Tibial nerve (tissue), 4 donors: ENCODE data around the gene PRCP. TPM values are rescaled to one million over a fixed set of nuclear protein-coding genes. Genes with fewer than 3 reads are reported as not detected.
A peak's percentile ranks its signal among the peaks of the same experiment; 100 is the strongest.

Experiments used
- DNase-seq, 2 donors: peaks; one replicate each; pipeline ENCODE4 v3.0.0-alpha.2; 2019; ENCODE audit warnings: low spot score in 2 of 2
- H3K27ac ChIP-seq, 4 donors: fragments of 200-600 bp; sonication (generic) in 3 of 4; one replicate each; pipeline ENCODE4 v1.5.1; 2017 to 2019; ENCODE audit warnings: mild to moderate bottlenecking in 1 of 4
- H3K27me3 ChIP-seq, 2 donors: fragments of 200-600 bp; sonication (generic) in 1 of 2; one replicate each; pipeline versions ENCODE4 v1.5.1 to v1.6.0; 2017 to 2019
- H3K36me3 ChIP-seq, 3 donors: fragments of 200-600 bp; sonication (generic); one replicate each; pipeline ENCODE4 v1.5.1; 2018 to 2019
- H3K4me1 ChIP-seq, 4 donors: fragments of 200-600 bp; sonication (generic) in 3 of 4; one replicate each; pipeline ENCODE4 v1.5.1; 2017 to 2019
- H3K4me3 ChIP-seq, 4 donors: fragments of 200-600 bp; sonication (generic) in 3 of 4; one replicate each; pipeline ENCODE4 v1.5.1; 2017 to 2019; ENCODE audit warnings: mild to moderate bottlenecking in 1 of 4, moderate library complexity in 1 of 4
- H3K9me3 ChIP-seq, 4 donors: fragments of 200-600 bp; sonication (generic) in 3 of 4; one replicate each; pipeline ENCODE4 v1.5.1; 2017 to 2019
- CTCF ChIP-seq, 5 experiments: fragments of 200-600 bp in 3 of 5; fragments of 450-650 bp in 2 of 5; sonication (generic) in 3 of 5; IDR thresholded peaks; one replicate each; pipeline ENCODE4 v1.5.1; 2016 to 2019; ENCODE audit warnings: antibody characterized with exemption in 5 of 5, mild to moderate bottlenecking in 3 of 5, moderate library complexity in 2 of 5
- EP300 ChIP-seq, 2 donors: sonication (generic); formaldehyde crosslinking; IDR thresholded peaks; one replicate each; pipeline ENCODE4 v1.6.1; 2017; ENCODE audit warnings: antibody characterized with exemption in 2 of 2, mild to moderate bottlenecking in 1 of 2
- POLR2A ChIP-seq, 2 donors: fragments of 450-650 bp; IDR thresholded peaks; one replicate each; pipeline ENCODE4 v1.6.1; 2017; ENCODE audit warnings: antibody characterized with exemption in 2 of 2, mild to moderate bottlenecking in 2 of 2, moderate library complexity in 2 of 2
- WGBS, 2 donors: methylation state at CpG; one replicate each; pipeline ENCODE4 v1.1.5; 2018; 5-methylcytosine and 5-hydroxymethylcytosine counted together
- total RNA-seq, 4 donors: library from RNA; depleted of rRNA; stranded (reverse); fragments of >200 nt; gene quantifications; one replicate each; pipeline ENCODE4 v1.1.0, GENCODE V29; 2016

PRCP gene
- total RNA-seq, 4 donors from 2014 or later = 39.6 to 58.6 (median 45.8) TPM

DNA sequence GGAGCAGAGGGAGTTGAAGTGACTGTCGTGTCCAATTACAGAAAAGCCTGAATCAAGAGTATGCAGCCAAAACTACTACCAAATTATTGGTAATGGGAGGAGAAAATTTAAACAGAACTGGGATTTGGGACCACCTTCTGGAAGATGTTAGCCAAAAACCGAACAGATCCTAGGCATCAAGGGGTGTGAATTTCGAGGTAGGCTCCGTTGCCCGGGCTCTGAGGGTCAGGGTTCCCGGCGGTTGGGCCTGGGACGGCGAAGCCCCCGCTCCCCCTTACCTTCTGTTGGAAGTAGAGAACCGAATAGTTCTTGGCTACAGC lies 313 bp downstream of the PRCP start:
- 0 to 1% methylated on average over 11 of the region's 11 CpGs for WGBS, 2 donors
- peak overlapping the region; percentile 66 to 83 (median 74) for H3K4me3 ChIP-seq
- no peaks in the 10 kb centered on the region for H3K27me3 ChIP-seq
- DNase-seq = no peak
- no peak for TF ChIP-seq EP300 (IDR thresholded peaks at IDR 0.05)
- TF ChIP-seq POLR2A (IDR thresholded peaks at IDR 0.05) = no peak
- no peak for TF ChIP-seq CTCF (IDR thresholded peaks at IDR 0.05)
- peaks cover 0 to 38% (median 14%) of the 10 kb centered on the region in 4 donors for H3K4me1 ChIP-seq
- H3K27ac ChIP-seq = peak overlapping the region; percentile 93 to 97 (median 95)
- H3K36me3 ChIP-seq = no peaks in the 10 kb centered on the region
- H3K9me3 ChIP-seq = no peaks in the 10 kb centered on the region

GRCh38 chr11:82899186-82899820 lies 927 bp downstream of the PRCP start:
- Histone ChIP-seq H3K27ac (peak overlapping the region; percentile 93 to 97 (median 95)), H3K9me3 (no peaks in the 10 kb centered on the region), H3K4me1 (peaks cover 0 to 42% (median 14%) of the 10 kb centered on the region in 4 donors), H3K27me3 (no peaks in the 10 kb centered on the region), H3K4me3 (peak overlapping the region; percentile 66 to 83 (median 74)), H3K36me3 (no peaks in the 10 kb centered on the region)
- TF ChIP-seq CTCF (IDR thresholded peaks at IDR 0.05) = no peak
- TF ChIP-seq POLR2A (IDR thresholded peaks at IDR 0.05) = no peak
- no peak for TF ChIP-seq EP300 (IDR thresholded peaks at IDR 0.05)
- WGBS, 2 donors = 24 to 34% methylated on average over 3 of the region's 3 CpGs
- no peak for DNase-seq

GRCh38 chr11:82898241-82898640 lies 2.0 kb downstream of the PRCP start:
- no peaks in the 10 kb centered on the region for H3K36me3 ChIP-seq
- peak overlapping the region in 1 of 4 donors; percentile 66 for H3K4me3 ChIP-seq
- no peaks in the 10 kb centered on the region for H3K27me3 ChIP-seq
- TF ChIP-seq CTCF (IDR thresholded peaks at IDR 0.05) = no peak
- no peak for TF ChIP-seq EP300 (IDR thresholded peaks at IDR 0.05)
- TF ChIP-seq POLR2A (IDR thresholded peaks at IDR 0.05) = no peak
- DNase-seq = no peak
- no peaks in the 10 kb centered on the region for H3K9me3 ChIP-seq
- peaks cover 0 to 43% (median 14%) of the 10 kb centered on the region in 4 donors for H3K4me1 ChIP-seq
- H3K27ac ChIP-seq = peak overlapping the region in 1 of 4 donors; percentile 97
- 22% methylated on average over 1 of the region's 1 CpG for WGBS, 2 donors

- TF ChIP-seq POLR2A (IDR thresholded peaks at IDR 0.05) (no peak), CTCF (IDR thresholded peaks at IDR 0.05) (no peak), EP300 (IDR thresholded peaks at IDR 0.05) (no peak)
- WGBS, 2 donors = 95 to 97% methylated on average over 6 of the region's 6 CpGs
- Histone ChIP-seq H3K36me3 (no peaks in the 10 kb centered on the region), H3K27me3 (no peaks in the 10 kb centered on the region), H3K27ac (no peak overlapping the region), H3K4me1 (peaks cover 0 to 34% (median 14%) of the 10 kb centered on the region in 4 donors), H3K9me3 (no peaks in the 10 kb centered on the region), H3K4me3 (no peak overlapping the region)
- no peak for DNase-seq
Observed at GRCh38 chr11:82896183-82896582, 4.0 kb downstream of the PRCP start.

- H3K9me3 ChIP-seq = no peaks in the 10 kb centered on the region
- TF ChIP-seq CTCF (IDR thresholded peaks at IDR 0.05) = no peak
- TF ChIP-seq POLR2A (IDR thresholded peaks at IDR 0.05) = no peak
- no peak for TF ChIP-seq EP300 (IDR thresholded peaks at IDR 0.05)
- H3K4me3 ChIP-seq = no peak overlapping the region
- H3K27me3 ChIP-seq = no peaks in the 10 kb centered on the region
- no peaks in the 10 kb centered on the region for H3K36me3 ChIP-seq
- H3K4me1 ChIP-seq = peaks cover 0 to 39% (median 14%) of the 10 kb centered on the region in 4 donors
- DNase-seq = no peak
- no peak overlapping the region for H3K27ac ChIP-seq
Observed at GRCh38 chr11:82895437-82896091, 4.7 kb downstream of the PRCP start.
